Right atrium auricular region (tissue), 2 donors: Measurements from ENCODE around the gene SPATS2L. TPM values are rescaled to one million over a fixed set of nuclear protein-coding genes. Genes with fewer than 3 reads are reported as not detected.
"Not testable (repeated sequence)": the region's sequence is repeated elsewhere in the genome, so short reads cannot be mapped to it uniquely, and the experiment has no call there.

Source experiments
- DNase-seq: peaks from one replicate; pipeline ENCODE4 v3.0.0-alpha.2; 2019; ENCODE audit warnings: low spot score
- H3K27ac ChIP-seq, 2 donors: fragments of 200-600 bp; sonication (generic); 1 replicate in 1 of 2; 2 replicates in 1 of 2; pipeline ENCODE4 v1.5.1; 2016 to 2019
- H3K27me3 ChIP-seq, 2 donors: fragments of 200-600 bp; sonication (generic); one replicate each; pipeline versions ENCODE4 v1.5.1 to v1.6.0; 2017 to 2019
- H3K36me3 ChIP-seq: fragments of 200-600 bp; sonication (generic); one replicate; pipeline ENCODE4 v1.5.1; 2016
- H3K4me1 ChIP-seq, 2 donors: fragments of 200-600 bp; sonication (generic); one replicate each; pipeline versions ENCODE4 v1.5.1 to v1.6.0; 2017 to 2019
- H3K4me3 ChIP-seq, 2 donors: fragments of 200-600 bp; sonication (generic); 1 replicate in 1 of 2; 2 replicates in 1 of 2; pipeline ENCODE4 v1.5.1; 2017 to 2019; ENCODE audit warnings: mild to moderate bottlenecking in 1 of 2, moderate library complexity in 1 of 2
- H3K9me3 ChIP-seq, 2 donors: fragments of 200-600 bp; sonication (generic); one replicate each; pipeline ENCODE4 v1.5.1; 2019
- CTCF ChIP-seq, 2 donors: fragments of 200-600 bp; sonication (generic); IDR thresholded peaks; one replicate each; pipeline ENCODE4 v1.5.1; 2019; ENCODE audit warnings: antibody characterized with exemption in 2 of 2
- total RNA-seq, 2 donors: library from RNA; depleted of rRNA; stranded (reverse); fragments of >200 nt; gene quantifications; one replicate each; pipeline ENCODE4 v1.1.0, GENCODE V29; 2016

SPATS2L gene
- total RNA-seq, 2 donors from 2014 or later, result 103 to 126 TPM

GRCh38 chr2:200342235-200342634 is 35.7 kb downstream of the SPATS2L start:
- no peaks in the 10 kb centered on the region for H3K27me3 ChIP-seq
- no peak for TF ChIP-seq CTCF (IDR thresholded peaks at IDR 0.05)
- H3K36me3 ChIP-seq, result no peaks in the 10 kb centered on the region
- no peak overlapping the region for H3K27ac ChIP-seq
- no peaks in the 10 kb centered on the region for H3K9me3 ChIP-seq
- peaks cover 0 to 49% of the 10 kb centered on the region in 2 donors for H3K4me1 ChIP-seq
- H3K4me3 ChIP-seq, result no peak overlapping the region
- no peak for DNase-seq

GRCh38 chr2:200342654-200343053 is 36.2 kb downstream of the SPATS2L start:
- Histone ChIP-seq H3K27me3 (no peaks in the 10 kb centered on the region), H3K9me3 (no peaks in the 10 kb centered on the region), H3K4me3 (no peak overlapping the region), H3K4me1 (peaks cover 0 to 47% of the 10 kb centered on the region in 2 donors), H3K36me3 (no peaks in the 10 kb centered on the region), H3K27ac (no peak overlapping the region)
- TF ChIP-seq CTCF (IDR thresholded peaks at IDR 0.05), result no peak
- DNase-seq, result no peak

GRCh38 chr2:200344202-200344601 is 37.7 kb downstream of the SPATS2L start:
- not testable (repeated sequence) for H3K9me3 ChIP-seq, H3K36me3 ChIP-seq, H3K4me3 ChIP-seq, DNase-seq, H3K27ac ChIP-seq, H3K27me3 ChIP-seq
- peaks cover 0 to 52% of the 10 kb centered on the region in 2 donors for H3K4me1 ChIP-seq

GRCh38 chr2:200345975-200346374 is 39.5 kb downstream of the SPATS2L start:
- H3K9me3 ChIP-seq, result no peaks in the 10 kb centered on the region

GRCh38 chr2:200347301-200347700 is 40.8 kb downstream of the SPATS2L start:
- H3K36me3 ChIP-seq, result no peaks in the 10 kb centered on the region
- no peak overlapping the region for H3K27ac ChIP-seq
- H3K4me1 ChIP-seq, result peaks cover 0 to 35% of the 10 kb centered on the region in 2 donors
- no peaks in the 10 kb centered on the region for H3K27me3 ChIP-seq
- no peaks in the 10 kb centered on the region for H3K9me3 ChIP-seq
- TF ChIP-seq CTCF (IDR thresholded peaks at IDR 0.05), result no peak
- no peak overlapping the region for H3K4me3 ChIP-seq
- DNase-seq, result no peak

More at GRCh38 chr2:200345975-200346374, 39.5 kb downstream of the SPATS2L start:
- Histone ChIP-seq H3K4me3 (no peak overlapping the region), H3K27me3 (no peaks in the 10 kb centered on the region), H3K4me1 (peaks cover 0 to 41% of the 10 kb centered on the region in 2 donors), H3K36me3 (no peaks in the 10 kb centered on the region), H3K27ac (no peak overlapping the region)
- TF ChIP-seq CTCF (IDR thresholded peaks at IDR 0.05), result no peak
- no peak for DNase-seq

- DNase-seq, result no peak
- no peaks in the 10 kb centered on the region for H3K9me3 ChIP-seq
- no peaks in the 10 kb centered on the region for H3K27me3 ChIP-seq
- no peak overlapping the region for H3K4me3 ChIP-seq
- H3K27ac ChIP-seq, result no peak overlapping the region
- TF ChIP-seq CTCF (IDR thresholded peaks at IDR 0.05), result no peak
- no peaks in the 10 kb centered on the region for H3K36me3 ChIP-seq
- H3K4me1 ChIP-seq, result peaks cover 0 to 44% of the 10 kb centered on the region in 2 donors
Measured at GRCh38 chr2:200348897-200349563, 42.5 kb downstream of the SPATS2L start.
